Measurements from ENCODE around the gene NDUFS8. TPM values are rescaled to one million over a fixed set of nuclear protein-coding genes. Genes with fewer than 3 reads are reported as not detected.

Gene NDUFS8
- total RNA-seq, 1 donor: 85.9 TPM

- DNase-seq (ENCODE audit: low read depth): no peak
- no peak overlapping the region for H3K4me3 ChIP-seq (ENCODE audit: low read depth, low read length)
- TF ChIP-seq CTCF (IDR thresholded peaks at IDR 0.05; ENCODE audit: insufficient read depth, low read depth, low read length): no peak
Observed at GRCh38 chr11:68016161-68016903, 14.1 kb upstream of the NDUFS8 start.

DNA sequence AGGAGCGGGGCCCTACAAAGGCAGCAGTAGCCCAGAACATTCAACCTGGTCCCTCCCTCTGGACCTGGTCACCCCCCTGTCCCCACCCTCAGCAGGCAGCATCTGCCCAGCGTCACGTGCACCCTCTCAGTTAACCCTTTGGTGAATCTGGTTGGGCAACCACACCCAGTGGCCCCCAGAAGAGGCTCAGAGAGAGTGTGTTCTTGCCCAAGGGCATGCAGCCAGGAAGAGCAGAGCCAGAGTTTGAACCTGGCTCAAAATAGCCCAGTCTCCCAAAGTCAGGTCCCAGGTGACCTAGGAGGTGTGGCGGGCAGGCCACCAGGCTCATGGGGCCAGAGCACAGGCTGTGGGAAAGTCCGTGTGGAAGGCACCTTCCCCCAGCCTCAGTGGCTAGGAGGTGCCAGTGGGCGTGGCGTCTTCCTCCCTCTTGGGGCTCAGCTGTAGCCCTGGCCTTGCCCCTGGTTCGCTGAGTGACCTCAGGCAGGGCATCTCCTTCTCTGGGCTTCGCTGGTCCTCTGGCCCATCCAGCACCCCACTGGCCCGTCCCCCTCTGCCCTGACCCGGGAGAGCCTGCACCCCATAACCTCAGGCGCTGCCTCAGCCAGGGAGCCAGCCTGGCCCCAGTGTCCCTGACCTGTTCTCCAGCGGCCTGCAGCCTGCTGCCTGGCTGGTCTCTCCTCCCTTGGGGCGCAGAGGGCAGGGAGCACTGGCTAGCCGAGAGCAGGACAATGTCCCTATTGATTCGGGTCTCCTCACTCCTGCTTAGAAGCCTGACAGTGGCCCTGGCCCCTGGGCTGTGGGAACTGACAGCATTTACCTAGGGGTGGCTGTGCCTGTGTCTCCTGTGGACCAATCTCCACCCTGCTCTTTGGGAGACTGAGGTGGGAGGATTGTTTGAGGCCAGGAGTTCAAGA is 13.3 kb upstream of the NDUFS8 start:
- H3K4me3 ChIP-seq (ENCODE audit: low read depth, low read length): no peak overlapping the region
- no peak for TF ChIP-seq CTCF (IDR thresholded peaks at IDR 0.05; ENCODE audit: insufficient read depth, low read depth, low read length)
- no peak for DNase-seq (ENCODE audit: low read depth)

DNA sequence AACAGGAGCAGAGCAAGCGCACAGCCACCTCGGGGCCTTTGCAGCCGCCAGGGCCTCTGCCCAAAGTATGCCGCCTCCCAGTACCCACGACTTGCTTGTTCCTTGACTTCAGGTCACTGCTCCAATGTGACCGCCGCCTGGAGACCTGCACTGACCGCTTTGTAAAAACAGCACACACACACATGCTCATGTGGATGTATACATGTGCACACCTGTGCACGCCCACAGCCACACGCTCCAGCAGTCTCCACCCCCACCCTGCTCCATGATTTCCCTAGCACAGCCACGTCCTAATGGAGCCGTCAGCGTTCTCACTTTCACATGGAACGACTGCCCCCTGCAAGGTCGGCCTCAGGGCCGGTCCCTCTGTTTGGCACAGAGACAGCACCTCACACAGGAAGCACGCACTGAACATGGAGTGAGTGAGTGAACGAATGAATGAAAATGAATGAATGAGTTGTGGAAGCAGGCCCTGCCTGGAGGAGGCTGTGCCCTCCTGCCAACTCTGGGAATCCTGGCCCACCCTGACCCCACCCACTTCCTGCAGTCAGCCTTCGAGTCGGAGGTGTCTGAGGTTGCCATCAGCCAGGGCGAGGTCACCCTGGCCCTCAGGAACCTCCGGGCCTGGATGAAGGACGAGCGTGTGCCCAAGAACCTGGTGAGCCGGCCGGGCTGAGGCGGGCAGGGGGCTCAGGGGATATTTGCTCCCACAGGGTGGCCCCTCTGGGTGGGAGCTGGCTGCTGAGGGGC is 12.3 kb upstream of the NDUFS8 start:
- no peak for TF ChIP-seq CTCF (IDR thresholded peaks at IDR 0.05; ENCODE audit: insufficient read depth, low read depth, low read length)
- no peak for DNase-seq (ENCODE audit: low read depth)
- no peak overlapping the region for H3K4me3 ChIP-seq (ENCODE audit: low read depth, low read length)

DNA sequence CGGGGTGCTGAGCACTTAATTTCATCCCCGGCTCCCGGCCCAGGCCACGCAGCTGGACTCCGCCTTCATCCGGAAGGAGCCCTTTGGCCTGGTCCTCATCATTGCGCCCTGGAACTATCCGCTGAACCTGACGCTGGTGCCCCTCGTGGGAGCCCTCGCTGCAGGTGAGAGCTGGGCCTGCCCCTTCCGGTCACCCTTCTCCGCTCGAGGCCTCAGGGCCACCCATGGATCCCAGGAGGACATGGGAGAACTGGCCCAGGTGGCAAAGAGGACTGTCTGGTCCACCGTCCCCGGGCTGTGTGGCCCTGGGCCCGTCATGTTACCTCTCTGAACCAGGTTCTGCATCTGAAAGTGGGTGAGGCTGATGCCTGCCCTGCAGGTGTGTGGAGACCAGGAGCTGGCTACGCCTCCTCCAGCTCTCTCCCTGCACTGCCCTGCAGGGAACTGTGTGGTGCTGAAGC is 11.7 kb upstream of the NDUFS8 start:
- no peak overlapping the region for H3K4me3 ChIP-seq (ENCODE audit: low read depth, low read length)
- no peak for TF ChIP-seq CTCF (IDR thresholded peaks at IDR 0.05; ENCODE audit: insufficient read depth, low read depth, low read length)
- no peak for DNase-seq (ENCODE audit: low read depth)

DNA sequence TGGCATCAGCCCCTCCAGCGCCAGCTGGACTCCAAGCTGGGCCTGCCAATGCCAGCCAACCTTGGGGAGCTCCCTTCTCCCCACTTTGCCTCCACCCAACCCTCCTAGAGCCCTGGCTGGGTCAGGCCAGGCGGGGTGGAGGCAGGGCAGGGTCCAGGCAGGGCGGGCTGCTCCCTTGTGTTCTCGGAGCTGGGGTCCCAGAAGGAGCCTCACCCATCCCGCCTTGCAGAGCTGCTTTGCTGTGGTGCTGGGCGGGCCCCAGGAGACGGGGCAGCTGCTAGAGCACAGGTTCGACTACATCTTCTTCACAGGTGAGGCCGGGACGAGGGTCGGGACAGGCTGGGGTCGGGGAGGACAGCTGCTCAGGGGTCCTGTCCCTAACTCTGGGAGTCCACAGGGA is 11.0 kb upstream of the NDUFS8 start:
- DNase-seq (ENCODE audit: low read depth): no peak
- TF ChIP-seq CTCF (IDR thresholded peaks at IDR 0.05; ENCODE audit: insufficient read depth, low read depth, low read length): no peak

DNA sequence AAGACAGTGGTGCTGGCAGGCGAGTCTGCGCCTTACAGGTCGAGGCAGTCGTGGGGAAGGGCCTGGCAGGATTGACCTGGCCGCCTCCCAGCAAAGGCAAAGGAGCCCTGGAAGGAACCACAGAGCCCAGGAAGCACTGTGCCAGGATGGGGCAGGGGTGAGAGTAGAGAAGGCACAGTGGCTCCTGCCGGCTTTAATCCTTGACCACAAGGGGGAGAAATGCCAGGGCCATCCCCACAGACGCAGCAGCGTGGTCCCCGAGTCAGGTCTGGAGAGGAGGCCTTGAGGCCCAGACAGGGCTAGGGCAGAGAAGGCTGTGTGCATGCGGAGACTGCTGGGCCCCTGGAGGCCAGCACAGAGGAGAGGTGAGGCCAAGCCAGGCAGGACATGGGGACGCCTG is 9.9 kb upstream of the NDUFS8 start:
- peak; percentile 41 for TF ChIP-seq CTCF (IDR thresholded peaks at IDR 0.05; ENCODE audit: insufficient read depth, low read depth, low read length)
- peak; percentile 25 for DNase-seq (ENCODE audit: low read depth)

More for the DNA sequence above, 11.0 kb upstream of the NDUFS8 start:
- H3K4me3 ChIP-seq (ENCODE audit: low read depth, low read length): no peak overlapping the region

More for the DNA sequence above, 9.9 kb upstream of the NDUFS8 start:
- no peak overlapping the region for H3K4me3 ChIP-seq (ENCODE audit: low read depth, low read length)
